Mesendoderm (in vitro differentiated cells): ENCODE results near the gene DCAF11.

ENCODE experiments used
- DNase-seq: peaks from one replicate; pipeline ENCODE4 v3.0.0; 2013
- H2AK5ac ChIP-seq: 2 replicates; pipeline ENCODE4 v1.6.1; 2013; ENCODE audit warnings: low read length, inconsistent platforms
- H2BK120ac ChIP-seq: 2 replicates; pipeline ENCODE4 v1.6.1; 2013; ENCODE audit warnings: low read depth, mild to moderate bottlenecking, low read length, moderate library complexity, mixed read lengths
- H2BK15ac ChIP-seq: replicated peaks from 2 replicates; pipeline ENCODE4 v1.6.1; 2013; ENCODE audit warnings: low read depth, mild to moderate bottlenecking, moderate library complexity
- H2BK5ac ChIP-seq: 2 replicates; pipeline ENCODE4 v1.6.1; 2013; ENCODE audit warnings: low read length, inconsistent platforms
- H3K18ac ChIP-seq: 2 replicates; pipeline ENCODE4 v1.6.1; 2013; ENCODE audit warnings: mild to moderate bottlenecking, low read length, mixed read lengths
- H3K23ac ChIP-seq: one replicate; pipeline ENCODE4 v1.6.1; 2013; ENCODE audit warnings: low read length
- H3K27ac ChIP-seq: 2 replicates; pipeline ENCODE4 v1.5.1; 2013; ENCODE audit warnings: low read depth, mild to moderate bottlenecking, inconsistent platforms, low read length, moderate library complexity
- H3K27me3 ChIP-seq: 2 replicates; pipeline ENCODE4 v1.6.1; 2013; ENCODE audit warnings: low read length, control low read depth, mild to moderate bottlenecking, inconsistent platforms; ENCODE audit not compliant: insufficient read depth, poor library complexity
- H3K36me3 ChIP-seq: 2 replicates; pipeline ENCODE4 v1.6.1; 2013; ENCODE audit warnings: low read length, inconsistent platforms; ENCODE audit not compliant: control insufficient read depth, insufficient read depth
- H3K4ac ChIP-seq: one replicate; pipeline ENCODE4 v1.6.1; 2013; ENCODE audit warnings: low read depth, mild to moderate bottlenecking, low read length, moderate library complexity
- H3K4me1 ChIP-seq: 2 replicates; pipeline ENCODE4 v1.6.1; 2013; ENCODE audit warnings: low read depth, low read length, inconsistent platforms; ENCODE audit not compliant: control insufficient read depth
- H3K4me2 ChIP-seq: 2 replicates; pipeline ENCODE4 v1.6.1; 2013; ENCODE audit warnings: low read length
- H3K4me3 ChIP-seq: 2 replicates; pipeline ENCODE4 v1.5.1; 2013; ENCODE audit warnings: mild to moderate bottlenecking, low read length
- H3K56ac ChIP-seq: one replicate; pipeline ENCODE4 v1.6.1; 2013; ENCODE audit warnings: low read length
- H3K79me1 ChIP-seq: 2 replicates; pipeline ENCODE4 v1.6.1; 2013; ENCODE audit warnings: low read length, inconsistent platforms
- H3K79me2 ChIP-seq: 2 replicates; pipeline ENCODE4 v1.6.1; 2013; ENCODE audit warnings: mild to moderate bottlenecking, low read length; ENCODE audit not compliant: control insufficient read depth, insufficient read depth
- H3K9ac ChIP-seq: 2 replicates; pipeline ENCODE4 v1.6.1; 2013; ENCODE audit warnings: low read length, inconsistent platforms
- H4K5ac ChIP-seq: one replicate; pipeline ENCODE4 v1.6.1; 2013; ENCODE audit warnings: low read length
- H4K8ac ChIP-seq: one replicate; pipeline ENCODE4 v1.6.1; 2013; ENCODE audit warnings: low read depth, mild to moderate bottlenecking, control low read depth, low read length, moderate library complexity
- WGBS: extraction: QIAGEN DNeasy Blood & Tissue Kit; methylation state at CpG from one replicate; pipeline ENCODE4 v1.1.7; 2013; ENCODE audit warnings: low lambda C conversion rate, missing lambda C conversion rate; ENCODE audit not compliant: insufficient coverage; ENCODE audit errors: extremely low coverage; 5-methylcytosine and 5-hydroxymethylcytosine counted together

DCAF11 gene

DNA sequence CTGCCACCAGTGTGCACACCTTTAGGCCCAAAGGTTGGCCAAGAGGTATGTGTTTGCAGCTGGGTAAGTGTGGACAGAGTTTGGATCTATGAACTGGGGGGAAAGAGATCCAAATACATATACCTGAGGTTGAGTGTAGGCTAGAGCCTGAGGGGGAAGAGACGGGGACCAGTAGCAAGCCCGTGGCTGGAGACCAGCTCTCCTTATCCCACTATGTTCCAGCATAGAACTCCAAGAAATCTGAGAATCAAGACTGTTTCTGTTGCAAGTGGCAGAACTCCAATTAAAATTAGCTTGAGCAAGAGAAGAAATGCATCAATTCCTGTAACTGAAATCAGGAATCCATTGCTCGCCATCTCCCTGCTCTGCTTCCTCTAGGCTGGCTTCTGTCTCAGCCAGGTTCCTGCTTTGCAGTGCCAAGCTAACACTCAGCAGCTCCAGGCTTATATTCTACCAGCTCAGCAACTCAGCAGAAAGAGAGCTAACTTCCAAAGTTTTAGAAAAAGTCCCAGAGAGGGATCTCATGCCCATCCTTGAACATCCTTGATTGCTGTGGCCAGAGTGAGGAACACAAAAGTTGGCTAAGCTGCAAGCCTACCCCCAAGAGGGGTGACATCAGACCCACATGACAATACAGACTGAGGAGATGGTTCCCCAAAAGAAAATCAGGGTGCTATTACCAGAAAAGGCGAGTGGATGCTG, 21.9 kb upstream of the DCAF11 start:
- Histone ChIP-seq H4K5ac (no peak overlapping the region), H3K27ac (no peak overlapping the region), H3K4me2 (no peak overlapping the region), H2BK15ac (no peak overlapping the region), H3K18ac (no peak overlapping the region), H3K4ac (peak overlapping the region; percentile 8), H2AK5ac (peak overlapping the region; percentile 68), H3K56ac (no peak overlapping the region), H2BK120ac (no peak overlapping the region), H3K27me3 (no peaks in the 10 kb centered on the region), H3K23ac (no peak overlapping the region), H3K79me2 (peaks cover 10% of the 10 kb centered on the region), H2BK5ac (no peak overlapping the region), H3K36me3 (peaks cover 1% of the 10 kb centered on the region), H3K4me3 (no peak overlapping the region), H3K79me1 (peaks cover 14% of the 10 kb centered on the region), H3K4me1 (peaks cover 7% of the 10 kb centered on the region), H4K8ac (no peak overlapping the region), H3K9ac (no peak overlapping the region)
- no CpG with 5 or more reads among the region's 4 CpGs for WGBS
- no peak for DNase-seq

DNA sequence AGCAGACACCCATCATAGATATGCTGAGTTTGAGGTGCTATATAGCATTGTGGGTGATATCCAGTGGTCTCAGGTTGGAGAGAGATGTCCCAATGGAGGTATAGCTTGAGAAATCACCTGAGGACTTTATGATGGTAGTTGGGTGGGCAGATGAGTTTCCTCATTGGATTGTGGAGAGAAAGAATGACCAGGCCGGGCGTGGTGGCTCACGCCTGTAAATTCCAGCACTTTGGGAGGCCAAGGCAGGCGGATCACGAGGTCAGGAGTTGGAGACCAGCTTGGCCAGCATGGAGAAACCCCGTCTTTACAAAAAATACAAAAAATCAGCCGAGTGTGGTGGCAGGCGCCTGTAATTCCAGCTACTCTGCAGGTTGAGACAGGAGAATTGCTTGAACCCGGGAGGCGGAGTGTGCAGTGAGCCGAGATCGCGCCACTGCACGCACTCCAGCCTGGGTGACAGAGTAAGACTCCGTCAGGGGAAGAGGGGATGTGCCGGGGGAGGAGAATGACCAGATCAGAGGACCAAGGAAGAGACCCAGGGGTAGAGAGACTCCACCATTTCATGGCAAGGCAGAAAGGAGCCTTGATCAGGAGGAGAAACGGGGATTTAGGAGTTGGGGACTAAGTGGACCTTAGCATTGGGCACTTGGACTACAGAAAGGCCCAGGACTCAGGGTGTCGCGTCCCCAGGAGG, 21.2 kb upstream of the DCAF11 start:
- peak overlapping the region; percentile 54 for H4K5ac ChIP-seq
- no peak overlapping the region for H2AK5ac ChIP-seq
- H3K79me1 ChIP-seq, result peaks cover 16% of the 10 kb centered on the region
- peak overlapping the region; percentile 8 for H3K4ac ChIP-seq
- peak; percentile 16 for DNase-seq
- no peak overlapping the region for H3K23ac ChIP-seq
- peak overlapping the region; percentile 15 for H3K4me2 ChIP-seq
- H4K8ac ChIP-seq, result no peak overlapping the region
- no peaks in the 10 kb centered on the region for H3K27me3 ChIP-seq
- peak overlapping the region; percentile 40 for H2BK5ac ChIP-seq
- no peak overlapping the region for H2BK15ac ChIP-seq
- peak overlapping the region; percentile 44 for H3K18ac ChIP-seq
- peaks cover 3% of the 10 kb centered on the region for H3K36me3 ChIP-seq
- peaks cover 7% of the 10 kb centered on the region for H3K4me1 ChIP-seq
- peaks cover 10% of the 10 kb centered on the region for H3K79me2 ChIP-seq
- no CpG with 5 or more reads among the region's 19 CpGs for WGBS
- H3K9ac ChIP-seq, result peak overlapping the region; percentile 66
- H3K27ac ChIP-seq, result peak overlapping the region; percentile 22
- H3K56ac ChIP-seq, result peak overlapping the region; percentile 86
- no peak overlapping the region for H3K4me3 ChIP-seq
- H2BK120ac ChIP-seq, result no peak overlapping the region

DNA sequence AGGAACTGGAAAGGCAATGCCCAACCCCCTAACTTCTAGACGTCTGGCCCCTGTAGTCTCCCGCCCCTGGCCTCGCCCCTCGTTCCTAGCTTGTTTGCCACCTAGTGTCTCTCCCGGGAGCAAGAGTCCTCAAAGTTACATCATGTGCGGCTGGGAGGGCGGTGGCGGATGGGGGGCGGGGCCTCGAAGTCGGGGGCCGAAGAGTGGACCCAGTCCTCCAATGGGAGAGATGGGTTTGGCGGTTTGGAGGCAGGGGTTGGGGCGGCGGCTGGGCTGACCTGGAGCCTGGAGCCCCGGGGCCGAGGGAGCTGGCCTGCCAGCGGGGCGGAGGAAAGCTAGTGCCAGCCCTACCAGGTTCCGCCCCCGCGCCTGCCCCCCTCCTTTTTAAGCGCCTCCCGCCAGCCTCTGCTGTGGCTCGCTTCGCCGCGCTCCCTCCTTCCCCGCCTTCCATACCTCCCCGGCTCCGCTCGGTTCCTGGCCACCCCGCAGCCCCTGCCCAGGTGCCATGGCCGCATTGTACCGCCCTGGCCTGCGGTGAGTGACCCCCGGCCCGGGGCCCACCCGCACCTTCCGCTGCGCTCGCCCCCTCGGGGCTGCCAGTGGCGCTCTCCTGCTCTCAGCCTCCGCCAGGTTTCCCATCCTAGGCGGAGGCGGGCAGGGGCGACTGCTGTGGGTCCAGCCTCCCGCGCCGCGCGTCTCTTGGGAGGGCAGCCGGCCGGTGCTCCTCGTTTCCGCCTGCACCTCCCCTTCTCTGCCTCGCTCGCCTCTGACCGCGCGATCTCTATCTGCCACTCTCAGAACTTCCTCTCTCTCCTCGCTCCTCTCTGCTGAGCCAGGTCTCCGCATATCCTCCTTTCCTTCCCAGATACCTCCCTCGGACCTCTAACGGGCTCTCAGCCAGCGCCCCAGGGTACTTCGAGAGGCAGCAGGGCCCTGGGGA, 20.4 kb upstream of the DCAF11 start, which contains the start of gene PCK2:
PCK2 (plus strand) TSS at position 411 of the 940 bp plus-strand sequence; CDS start at position 506, 95 bp downstream.
- H2BK15ac ChIP-seq, result no peak within 1 kb of the TSS
- H3K4me2 ChIP-seq, result peak within 1 kb of the TSS; percentile 90
- peak within 1 kb of the TSS; percentile 85 for H3K18ac ChIP-seq
- H3K27ac ChIP-seq, result peak within 1 kb of the TSS; percentile 90
- H3K4me1 ChIP-seq, result peaks cover 7% of the 10 kb centered on the region
- peak; percentile 99 for DNase-seq
- H3K4me3 ChIP-seq, result peak within 1 kb of the TSS; percentile 99
- H3K23ac ChIP-seq, result peak within 1 kb of the TSS; percentile 97
- H2AK5ac ChIP-seq, result peak within 1 kb of the TSS; percentile 96
- peaks cover 16% of the 10 kb centered on the region for H3K79me1 ChIP-seq
- H3K27me3 ChIP-seq, result no peaks in the 10 kb centered on the region
- H4K5ac ChIP-seq, result peak within 1 kb of the TSS; percentile 54
- no peak within 1 kb of the TSS for H2BK120ac ChIP-seq
- peak within 1 kb of the TSS; percentile 94 for H2BK5ac ChIP-seq
- H3K56ac ChIP-seq, result peak within 1 kb of the TSS; percentile 99
- H3K9ac ChIP-seq, result peak within 1 kb of the TSS; percentile 100
- H3K79me2 ChIP-seq, result peaks cover 10% of the 10 kb centered on the region
- no CpG with 5 or more reads among the region's 68 CpGs for WGBS
- peak within 1 kb of the TSS; percentile 43 for H3K4ac ChIP-seq
- H3K36me3 ChIP-seq, result peaks cover 6% of the 10 kb centered on the region
- H4K8ac ChIP-seq, result no peak within 1 kb of the TSS

DNA sequence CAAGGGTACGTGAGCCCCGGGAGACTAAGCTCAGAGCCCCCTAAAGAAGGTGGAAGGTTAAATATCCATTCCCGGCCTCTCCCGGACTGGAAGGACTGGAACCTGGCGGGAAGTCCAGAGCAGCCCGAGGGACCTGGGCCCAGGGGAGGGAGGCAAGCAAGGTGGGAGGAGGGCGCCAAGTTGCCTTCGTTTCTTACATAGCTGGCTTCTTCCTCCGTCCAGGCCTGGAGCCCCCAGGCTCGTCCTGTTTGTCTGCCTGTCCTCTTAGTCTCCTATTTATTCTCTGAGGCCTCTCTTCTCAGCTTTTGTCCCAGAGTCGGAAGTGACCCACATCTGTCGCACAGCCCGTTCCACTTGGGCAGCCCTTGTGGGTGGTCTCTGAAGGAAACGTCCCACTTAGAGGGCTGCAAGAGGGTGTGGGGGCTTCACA, 19.7 kb upstream of the DCAF11 start:
- Histone ChIP-seq H2BK120ac (no peak overlapping the region), H4K5ac (no peak overlapping the region), H3K36me3 (peaks cover 6% of the 10 kb centered on the region), H3K27me3 (no peaks in the 10 kb centered on the region), H3K4ac (peak overlapping the region; percentile 43), H2BK15ac (no peak overlapping the region), H3K4me1 (peaks cover 7% of the 10 kb centered on the region), H3K23ac (peak overlapping the region; percentile 97), H3K18ac (peak overlapping the region; percentile 85), H3K56ac (peak overlapping the region; percentile 99), H3K4me3 (peak overlapping the region; percentile 99), H4K8ac (no peak overlapping the region), H2BK5ac (peak overlapping the region; percentile 94), H3K9ac (peak overlapping the region; percentile 100), H2AK5ac (peak overlapping the region; percentile 96), H3K79me1 (peaks cover 16% of the 10 kb centered on the region), H3K27ac (peak overlapping the region; percentile 90), H3K79me2 (peaks cover 10% of the 10 kb centered on the region), H3K4me2 (peak overlapping the region; percentile 90)
- WGBS, result no CpG with 5 or more reads among the region's 14 CpGs
- no peak for DNase-seq

DNA sequence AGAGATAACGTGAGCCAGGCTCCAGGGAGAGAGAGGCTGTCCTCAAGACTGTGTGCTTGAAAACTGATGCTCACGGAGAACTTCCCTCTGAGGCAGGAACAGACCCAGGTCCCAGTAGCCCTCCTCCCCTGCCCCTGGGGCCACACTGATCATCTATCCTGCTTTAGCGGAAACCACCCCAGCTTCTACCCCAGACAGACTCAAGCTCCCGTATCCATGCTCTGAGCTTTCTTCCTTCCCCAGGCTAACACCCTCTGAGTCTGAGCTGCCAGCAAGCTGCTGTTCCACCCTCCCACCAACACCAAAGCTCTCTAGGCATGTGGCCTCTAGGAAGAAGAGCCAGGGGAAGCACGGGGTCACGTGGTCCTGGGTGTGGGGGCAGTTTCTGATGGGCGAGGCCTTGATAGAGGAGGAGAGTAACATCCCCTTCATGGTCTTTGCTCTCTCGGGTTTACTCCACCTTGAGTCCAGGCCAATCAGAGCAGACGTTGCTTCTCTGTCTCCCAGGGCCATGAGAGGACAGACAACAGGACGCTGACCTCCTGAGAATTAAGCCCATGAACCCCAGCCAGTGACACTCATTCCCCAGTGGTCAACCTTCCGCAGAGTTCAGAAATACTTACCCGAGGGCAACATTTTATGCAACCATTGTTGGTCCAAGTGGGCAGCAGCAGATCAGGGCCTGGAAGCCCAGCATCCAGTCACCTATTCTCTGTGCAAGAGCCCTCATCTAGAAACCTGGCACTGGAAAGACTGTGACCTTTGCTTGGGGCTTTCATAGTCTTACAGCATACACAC, 19.1 kb upstream of the DCAF11 start:
- Histone ChIP-seq H3K79me2 (peaks cover 10% of the 10 kb centered on the region), H3K4me2 (peak overlapping the region; percentile 90), H4K8ac (no peak overlapping the region), H3K4ac (peak overlapping the region; percentile 43), H3K23ac (peak overlapping the region; percentile 59), H2BK120ac (no peak overlapping the region), H3K18ac (peak overlapping the region; percentile 85), H3K79me1 (peaks cover 16% of the 10 kb centered on the region), H3K36me3 (peaks cover 10% of the 10 kb centered on the region), H3K4me3 (peak overlapping the region; percentile 99), H3K9ac (peak overlapping the region; percentile 100), H3K56ac (peak overlapping the region; percentile 99), H3K4me1 (peaks cover 7% of the 10 kb centered on the region), H4K5ac (no peak overlapping the region), H3K27ac (peak overlapping the region; percentile 90), H2BK15ac (no peak overlapping the region), H2BK5ac (peak overlapping the region; percentile 54), H3K27me3 (no peaks in the 10 kb centered on the region), H2AK5ac (peak overlapping the region; percentile 77)
- peak; percentile 94 for DNase-seq
- no CpG with 5 or more reads among the region's 12 CpGs for WGBS
